ENCODE measurements around the gene RGS9BP. TPM values are rescaled to one million over a fixed set of nuclear protein-coding genes. Genes with fewer than 3 reads are reported as not detected.
"Not testable (repeated sequence)": the region's sequence is repeated elsewhere in the genome, so short reads cannot be mapped to it uniquely, and the experiment has no call there.

RGS9BP gene
- total RNA-seq, 4 donors from 2014 or later, result 0.22 to 0.63 (median 0.60) TPM; not detected in 1

GRCh38 chr19:32700129-32700528 lies 24.5 kb downstream of the RGS9BP start:
- Histone ChIP-seq H3K36me3 (peaks cover 0 to 81% (median 0%) of the 10 kb centered on the region in 3 donors), H3K9me3 (peaks cover 0 to 37% (median 6%) of the 10 kb centered on the region in 4 donors), H3K4me1 (peaks cover 0 to 10% (median 0%) of the 10 kb centered on the region in 4 donors)
- not testable (repeated sequence) for H3K4me3 ChIP-seq; DNase-seq (ENCODE audit: low spot score in 2 of 2); H3K27ac ChIP-seq; H3K27me3 ChIP-seq
- WGBS, 2 donors, result 89 to 96% methylated on average over 7 of the region's 7 CpGs

- WGBS, 2 donors, result 85 to 87% methylated on average over 5 of the region's 5 CpGs
- Histone ChIP-seq H3K36me3 (peaks cover 0 to 78% (median 0%) of the 10 kb centered on the region in 3 donors), H3K4me1 (no peaks in the 10 kb centered on the region), H3K9me3 (peaks cover 0 to 37% (median 6%) of the 10 kb centered on the region in 4 donors), H3K27me3 (no peaks in the 10 kb centered on the region), H3K27ac (no peak overlapping the region), H3K4me3 (no peak overlapping the region)
- TF ChIP-seq, protein P1, sequence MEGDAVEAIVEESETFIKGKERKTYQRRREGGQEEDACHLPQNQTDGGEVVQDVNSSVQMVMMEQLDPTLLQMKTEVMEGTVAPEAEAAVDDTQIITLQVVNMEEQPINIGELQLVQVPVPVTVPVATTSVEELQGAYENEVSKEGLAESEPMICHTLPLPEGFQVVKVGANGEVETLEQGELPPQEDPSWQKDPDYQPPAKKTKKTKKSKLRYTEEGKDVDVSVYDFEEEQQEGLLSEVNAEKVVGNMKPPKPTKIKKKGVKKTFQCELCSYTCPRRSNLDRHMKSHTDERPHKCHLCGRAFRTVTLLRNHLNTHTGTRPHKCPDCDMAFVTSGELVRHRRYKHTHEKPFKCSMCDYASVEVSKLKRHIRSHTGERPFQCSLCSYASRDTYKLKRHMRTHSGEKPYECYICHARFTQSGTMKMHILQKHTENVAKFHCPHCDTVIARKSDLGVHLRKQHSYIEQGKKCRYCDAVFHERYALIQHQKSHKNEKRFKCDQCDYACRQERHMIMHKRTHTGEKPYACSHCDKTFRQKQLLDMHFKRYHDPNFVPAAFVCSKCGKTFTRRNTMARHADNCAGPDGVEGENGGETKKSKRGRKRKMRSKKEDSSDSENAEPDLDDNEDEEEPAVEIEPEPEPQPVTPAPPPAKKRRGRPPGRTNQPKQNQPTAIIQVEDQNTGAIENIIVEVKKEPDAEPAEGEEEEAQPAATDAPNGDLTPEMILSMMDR (IDR thresholded peaks at IDR 0.05), result no peak
- TF ChIP-seq POLR2A (IDR thresholded peaks at IDR 0.05) (no peak), EP300 (IDR thresholded peaks at IDR 0.05) (no peak)
- DNase-seq (ENCODE audit: low spot score in 2 of 2), result no peak
Observed at GRCh38 chr19:32702010-32702409, 26.4 kb downstream of the RGS9BP start.

DNA sequence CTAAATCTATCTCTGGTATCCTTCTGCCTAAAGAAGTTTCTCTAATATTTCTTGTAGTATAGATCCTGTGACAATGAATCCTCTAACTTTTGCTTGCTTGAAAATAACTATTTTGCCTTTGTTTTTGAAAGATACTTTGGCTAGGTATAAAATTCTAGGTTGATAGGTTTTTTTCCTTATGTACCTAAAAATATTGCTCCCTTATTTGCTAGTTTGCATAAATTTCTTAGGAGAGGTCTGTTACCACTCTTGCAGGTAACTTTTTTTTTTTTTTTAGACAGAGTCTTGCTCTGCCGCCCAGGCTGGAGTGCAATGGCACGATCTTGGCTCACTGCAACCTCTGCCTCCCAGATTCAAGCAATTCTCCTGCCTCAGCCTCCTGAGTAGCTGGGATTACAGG lies 28.4 kb downstream of the RGS9BP start:
- not testable (repeated sequence) for H3K27ac ChIP-seq; DNase-seq (ENCODE audit: low spot score in 2 of 2); H3K4me3 ChIP-seq; H3K27me3 ChIP-seq; H3K4me1 ChIP-seq
- H3K36me3 ChIP-seq, result peaks cover 0 to 65% (median 0%) of the 10 kb centered on the region in 3 donors
- H3K9me3 ChIP-seq, result peaks cover 0 to 31% (median 6%) of the 10 kb centered on the region in 4 donors
- 93 to 95% methylated on average over 2 of the region's 2 CpGs for WGBS, 2 donors

DNA sequence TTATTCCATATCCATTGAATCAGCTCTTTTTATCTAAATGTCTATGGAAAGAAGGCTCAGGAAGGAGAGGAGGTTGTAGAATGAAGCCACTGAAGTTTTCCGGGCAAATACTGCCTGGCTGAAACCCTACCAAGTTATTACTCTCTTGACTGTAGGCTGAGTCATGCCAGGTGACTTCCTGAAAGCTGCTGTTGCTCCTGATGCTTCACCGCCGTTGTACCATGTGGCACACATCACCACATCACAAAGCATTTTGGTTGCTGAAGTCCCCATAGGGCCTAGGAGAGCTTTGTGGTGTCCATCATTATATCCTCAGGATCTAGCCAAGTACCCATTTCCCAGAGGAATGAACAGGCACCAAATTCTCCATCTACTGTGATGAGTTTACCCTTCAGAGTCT lies 32.8 kb downstream of the RGS9BP start:
- Histone ChIP-seq H3K27ac (no peak overlapping the region), H3K27me3 (no peaks in the 10 kb centered on the region), H3K4me1 (no peaks in the 10 kb centered on the region), H3K4me3 (no peak overlapping the region), H3K9me3 (peaks cover 0 to 13% (median 6%) of the 10 kb centered on the region in 4 donors), H3K36me3 (peaks cover 0 to 78% (median 0%) of the 10 kb centered on the region in 3 donors)
- TF ChIP-seq EP300 (IDR thresholded peaks at IDR 0.05), result no peak
- TF ChIP-seq, protein P1 (IDR thresholded peaks at IDR 0.05), result no peak
- no peak for TF ChIP-seq POLR2A (IDR thresholded peaks at IDR 0.05)
- WGBS, 2 donors, result 54 to 72% methylated on average over 3 of the region's 3 CpGs
- no peak for DNase-seq (ENCODE audit: low spot score in 2 of 2)

DNA sequence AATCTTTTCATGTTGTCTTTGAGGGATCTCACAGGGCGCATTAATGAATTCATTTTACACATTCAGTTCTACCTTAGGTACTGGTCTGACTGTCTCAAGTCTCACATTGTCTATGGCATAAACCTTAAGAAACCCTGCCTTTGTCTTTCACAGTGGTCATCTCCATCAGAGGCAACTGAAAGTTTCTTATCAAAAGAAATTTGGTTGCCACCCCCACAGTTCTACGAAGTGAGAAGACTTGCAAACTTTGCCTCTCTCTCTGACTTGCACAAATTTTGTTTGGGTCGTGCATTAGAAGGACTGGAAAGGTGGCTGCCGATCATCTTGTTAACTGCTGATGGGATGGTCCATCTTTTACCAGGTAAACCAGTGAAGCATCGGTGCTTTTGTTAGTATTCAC lies 33.4 kb downstream of the RGS9BP start:
- 84 to 96% methylated on average over 5 of the region's 5 CpGs for WGBS, 2 donors
- DNase-seq (ENCODE audit: low spot score in 2 of 2), result no peak
- TF ChIP-seq POLR2A (IDR thresholded peaks at IDR 0.05) (no peak), EP300 (IDR thresholded peaks at IDR 0.05) (no peak)
- TF ChIP-seq, protein P1 (IDR thresholded peaks at IDR 0.05), result no peak
- Histone ChIP-seq H3K9me3 (peaks cover 0 to 8% (median 3%) of the 10 kb centered on the region in 4 donors), H3K27me3 (no peaks in the 10 kb centered on the region), H3K4me1 (no peaks in the 10 kb centered on the region), H3K4me3 (no peak overlapping the region), H3K27ac (no peak overlapping the region), H3K36me3 (peaks cover 0 to 78% (median 0%) of the 10 kb centered on the region in 3 donors)

DNA sequence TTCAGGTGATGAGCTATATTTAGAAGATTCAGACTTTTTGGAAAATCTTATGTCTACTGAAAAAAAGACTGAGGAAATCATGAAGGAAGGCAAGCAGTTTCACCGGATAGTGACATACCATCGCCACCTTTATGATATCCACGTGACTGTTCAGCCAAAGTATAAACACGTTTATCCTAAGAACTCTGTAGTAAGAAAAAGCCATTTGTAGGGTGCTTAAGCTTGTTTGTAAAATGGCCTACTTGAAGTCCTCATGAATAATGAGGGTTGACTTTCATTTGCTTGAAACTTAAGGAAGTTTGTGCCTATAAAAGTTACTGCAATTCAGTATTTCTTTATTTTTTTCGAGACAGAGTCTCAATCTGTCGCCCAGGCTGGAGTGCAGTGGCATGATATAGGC lies 36.1 kb downstream of the RGS9BP start:
- H3K9me3 ChIP-seq, result no peaks in the 10 kb centered on the region
- H3K36me3 ChIP-seq, result peaks cover 0 to 74% (median 0%) of the 10 kb centered on the region in 3 donors
- H3K4me3 ChIP-seq, result no peak overlapping the region
- WGBS, 2 donors, result 90 to 94% methylated on average over 6 of the region's 6 CpGs
- H3K4me1 ChIP-seq, result no peaks in the 10 kb centered on the region
- TF ChIP-seq, protein P1 (IDR thresholded peaks at IDR 0.05), result no peak
- TF ChIP-seq POLR2A (IDR thresholded peaks at IDR 0.05) (no peak), EP300 (IDR thresholded peaks at IDR 0.05) (no peak)
- DNase-seq (ENCODE audit: low spot score in 2 of 2), result no peak
- H3K27me3 ChIP-seq, result no peaks in the 10 kb centered on the region
- H3K27ac ChIP-seq, result no peak overlapping the region

GRCh38 chr19:32716203-32716602 lies 40.6 kb downstream of the RGS9BP start:
- H3K36me3 ChIP-seq, result peaks cover 0 to 63% (median 0%) of the 10 kb centered on the region in 3 donors
- H3K27me3 ChIP-seq; DNase-seq (ENCODE audit: low spot score in 2 of 2); H3K9me3 ChIP-seq; H3K4me3 ChIP-seq; H3K27ac ChIP-seq; H3K4me1 ChIP-seq: not testable (repeated sequence)
- WGBS, 2 donors, result 94 to 95% methylated on average over 7 of the region's 7 CpGs

Measured in tibial nerve (tissue), 4 donors.